Glutamatergic neuron (in vitro differentiated cells): Measurements from ENCODE around the gene TFF3. TPM values are rescaled to one million over a fixed set of nuclear protein-coding genes. Genes with fewer than 3 reads are reported as not detected.

Source experiments
- DNase-seq: peaks from one replicate; pipeline ENCODE4 v3.0.0; 2022
- H3K27ac Mint-ChIP-seq: one replicate; pipeline ENCODE4 v1.8.0; 2020; ENCODE audit warnings: mild to moderate bottlenecking, mixed read lengths, inconsistent platforms; ENCODE audit not compliant: unreplicated experiment
- H3K27me3 Mint-ChIP-seq: one replicate; pipeline ENCODE4 v1.8.0; 2020; ENCODE audit warnings: mild to moderate bottlenecking, moderate library complexity, mixed read lengths, inconsistent platforms; ENCODE audit not compliant: unreplicated experiment
- H3K36me3 Mint-ChIP-seq: one replicate; pipeline ENCODE4 v1.8.0; 2020; ENCODE audit warnings: mild to moderate bottlenecking, mixed read lengths, inconsistent platforms; ENCODE audit not compliant: unreplicated experiment
- H3K4me1 Mint-ChIP-seq: one replicate; pipeline ENCODE4 v1.8.0; 2020; ENCODE audit warnings: mild to moderate bottlenecking, low read depth, mixed read lengths, inconsistent platforms; ENCODE audit not compliant: unreplicated experiment
- H3K4me3 Mint-ChIP-seq: one replicate; pipeline ENCODE4 v1.8.0; 2020; ENCODE audit warnings: mild to moderate bottlenecking, mixed read lengths, inconsistent platforms; ENCODE audit not compliant: unreplicated experiment
- H3K9me3 Mint-ChIP-seq: one replicate; pipeline ENCODE4 v1.8.0; 2020; ENCODE audit warnings: mild to moderate bottlenecking, moderate library complexity, mixed read lengths, inconsistent platforms; ENCODE audit not compliant: unreplicated experiment
- total RNA-seq: library from RNA; stranded (reverse); fragmentation: NEBNext Ultra II Directional; extraction: Animal tissue kit (Norgen Biotek cat#: 25700); gene quantifications from one replicate; pipeline ENCODE4 v1.2.1, GENCODE V29; 2021; ENCODE audit not compliant: unreplicated experiment
- TF ChIP-seq, protein P1 (sequence below): fragments of 200-600 bp; sonication (generic); IDR thresholded peaks from one replicate; pipeline ENCODE4 v1.5.0; 2021; ENCODE audit not compliant: partially characterized antibody, unreplicated experiment

TFF3 gene
- total RNA-seq, 1 donor from 2014 or later: not detected

DNA sequence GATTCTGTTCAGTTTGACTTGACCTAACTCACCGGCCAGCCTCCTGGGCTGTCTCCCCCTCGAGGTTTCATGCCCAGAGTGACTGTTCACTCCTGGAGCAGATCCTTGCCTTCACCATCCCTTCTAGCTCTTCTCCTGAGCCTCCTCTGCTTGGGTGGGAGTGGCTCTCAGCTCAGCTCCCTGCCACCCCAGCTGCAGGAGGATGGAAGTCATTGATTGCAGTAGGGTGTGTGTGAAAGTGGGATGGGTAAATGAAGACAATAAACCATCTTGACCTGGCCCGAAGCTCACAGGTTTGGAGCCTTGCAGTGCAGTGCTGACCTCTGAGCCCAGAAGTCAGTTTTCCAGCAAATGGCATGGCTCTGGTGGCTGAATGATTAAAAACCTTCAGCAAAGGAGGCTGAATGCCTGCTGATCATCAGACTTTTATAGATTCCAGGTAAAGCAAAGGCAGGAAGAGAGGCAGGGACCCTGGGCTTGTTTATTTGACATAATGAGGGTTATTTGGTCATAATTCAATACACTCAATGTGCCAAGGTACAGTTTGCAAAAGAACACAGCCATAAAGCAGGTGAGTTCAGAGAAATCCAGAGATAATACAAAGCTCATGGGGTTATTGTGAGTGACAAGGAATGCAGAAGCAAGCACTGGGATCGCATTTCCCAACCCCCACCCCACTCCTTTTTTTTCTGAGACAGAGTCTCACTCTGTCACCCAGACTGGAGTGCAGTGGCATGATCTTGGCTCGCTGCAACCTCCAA is 17.5 kb upstream of the TFF3 start:
- Mint-ChIP-seq H3K4me3 (no peak overlapping the region), H3K36me3 (peaks cover 22% of the 10 kb centered on the region), H3K9me3 (no peaks in the 10 kb centered on the region), H3K27me3 (no peaks in the 10 kb centered on the region), H3K27ac (no peak overlapping the region), H3K4me1 (peaks cover 3% of the 10 kb centered on the region)
- TF ChIP-seq, protein P1, sequence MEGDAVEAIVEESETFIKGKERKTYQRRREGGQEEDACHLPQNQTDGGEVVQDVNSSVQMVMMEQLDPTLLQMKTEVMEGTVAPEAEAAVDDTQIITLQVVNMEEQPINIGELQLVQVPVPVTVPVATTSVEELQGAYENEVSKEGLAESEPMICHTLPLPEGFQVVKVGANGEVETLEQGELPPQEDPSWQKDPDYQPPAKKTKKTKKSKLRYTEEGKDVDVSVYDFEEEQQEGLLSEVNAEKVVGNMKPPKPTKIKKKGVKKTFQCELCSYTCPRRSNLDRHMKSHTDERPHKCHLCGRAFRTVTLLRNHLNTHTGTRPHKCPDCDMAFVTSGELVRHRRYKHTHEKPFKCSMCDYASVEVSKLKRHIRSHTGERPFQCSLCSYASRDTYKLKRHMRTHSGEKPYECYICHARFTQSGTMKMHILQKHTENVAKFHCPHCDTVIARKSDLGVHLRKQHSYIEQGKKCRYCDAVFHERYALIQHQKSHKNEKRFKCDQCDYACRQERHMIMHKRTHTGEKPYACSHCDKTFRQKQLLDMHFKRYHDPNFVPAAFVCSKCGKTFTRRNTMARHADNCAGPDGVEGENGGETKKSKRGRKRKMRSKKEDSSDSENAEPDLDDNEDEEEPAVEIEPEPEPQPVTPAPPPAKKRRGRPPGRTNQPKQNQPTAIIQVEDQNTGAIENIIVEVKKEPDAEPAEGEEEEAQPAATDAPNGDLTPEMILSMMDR: no peak
- DNase-seq: no peak

DNA sequence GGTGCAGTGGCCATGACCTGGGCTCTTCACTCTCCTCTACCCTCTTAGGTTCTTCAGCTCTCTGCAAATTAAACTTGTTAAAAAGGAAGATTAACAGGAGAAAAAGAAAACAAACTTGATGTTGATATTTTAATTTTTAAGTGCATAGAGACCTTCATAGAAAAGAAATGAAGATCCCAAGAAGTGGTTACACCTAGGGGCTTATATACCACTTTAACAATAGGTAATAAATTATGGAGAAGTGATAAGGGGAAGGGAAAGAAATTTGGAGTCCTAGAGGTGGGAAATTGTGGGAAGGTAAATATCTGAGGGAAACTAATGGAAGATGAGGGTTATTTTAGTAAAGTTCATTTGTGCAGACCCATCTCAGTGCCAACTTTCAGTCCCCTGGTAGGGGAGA is 16.5 kb upstream of the TFF3 start:
- peaks cover 22% of the 10 kb centered on the region for H3K36me3 Mint-ChIP-seq
- TF ChIP-seq, protein P1: no peak
- H3K4me3 Mint-ChIP-seq: no peak overlapping the region
- H3K4me1 Mint-ChIP-seq: no peaks in the 10 kb centered on the region
- no peak for DNase-seq
- no peak overlapping the region for H3K27ac Mint-ChIP-seq
- no peaks in the 10 kb centered on the region for H3K9me3 Mint-ChIP-seq
- H3K27me3 Mint-ChIP-seq: no peaks in the 10 kb centered on the region

DNA sequence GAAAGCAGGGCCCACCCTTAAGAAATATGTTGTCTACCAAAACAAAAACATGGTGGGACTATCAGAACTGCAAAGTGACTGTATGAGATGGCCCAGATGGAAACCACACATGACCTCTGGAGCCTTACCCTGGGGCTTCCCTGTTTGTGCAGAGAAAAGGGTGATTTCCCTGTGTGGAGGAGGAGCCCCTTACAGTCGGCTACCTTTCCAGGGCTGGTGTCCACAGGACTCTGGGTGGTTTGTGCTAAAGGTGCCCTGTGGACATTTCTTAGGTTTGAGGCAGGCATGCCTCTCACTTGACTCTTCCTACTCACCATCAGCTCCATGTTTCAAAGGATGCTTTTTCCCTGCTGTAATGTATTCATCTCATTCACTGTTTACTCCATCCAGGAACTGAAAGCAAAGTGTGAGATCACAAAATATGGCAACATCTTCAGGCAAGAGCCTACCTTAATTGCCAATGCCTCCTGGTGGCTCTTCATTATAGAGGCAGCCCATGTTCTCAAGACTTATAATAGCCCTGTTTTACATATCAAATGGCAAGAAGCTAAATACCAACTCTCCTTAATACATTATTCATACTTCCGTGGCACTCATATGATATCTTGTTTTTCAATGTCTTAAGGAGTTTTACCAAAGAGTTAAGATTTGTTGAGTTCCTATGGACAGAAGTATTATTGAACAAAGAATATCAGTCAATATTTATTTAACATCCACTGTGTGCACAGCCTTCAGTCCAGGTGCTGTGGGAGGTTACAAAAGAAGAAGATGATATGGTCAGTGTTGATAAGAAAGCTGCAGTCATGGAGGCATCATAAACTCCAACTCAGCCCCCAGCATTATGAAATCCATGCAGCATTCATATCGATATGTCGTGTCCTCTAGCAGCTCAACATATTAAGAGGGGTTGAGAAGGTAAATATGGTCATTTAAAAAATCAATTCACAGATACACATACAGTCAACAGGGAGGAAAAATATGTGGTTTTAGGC is 15.5 kb upstream of the TFF3 start:
- H3K36me3 Mint-ChIP-seq: peaks cover 22% of the 10 kb centered on the region
- no peak overlapping the region for H3K4me3 Mint-ChIP-seq
- DNase-seq: no peak
- TF ChIP-seq, protein P1: no peak
- no peaks in the 10 kb centered on the region for H3K4me1 Mint-ChIP-seq
- no peaks in the 10 kb centered on the region for H3K27me3 Mint-ChIP-seq
- no peaks in the 10 kb centered on the region for H3K9me3 Mint-ChIP-seq
- H3K27ac Mint-ChIP-seq: no peak overlapping the region

DNA sequence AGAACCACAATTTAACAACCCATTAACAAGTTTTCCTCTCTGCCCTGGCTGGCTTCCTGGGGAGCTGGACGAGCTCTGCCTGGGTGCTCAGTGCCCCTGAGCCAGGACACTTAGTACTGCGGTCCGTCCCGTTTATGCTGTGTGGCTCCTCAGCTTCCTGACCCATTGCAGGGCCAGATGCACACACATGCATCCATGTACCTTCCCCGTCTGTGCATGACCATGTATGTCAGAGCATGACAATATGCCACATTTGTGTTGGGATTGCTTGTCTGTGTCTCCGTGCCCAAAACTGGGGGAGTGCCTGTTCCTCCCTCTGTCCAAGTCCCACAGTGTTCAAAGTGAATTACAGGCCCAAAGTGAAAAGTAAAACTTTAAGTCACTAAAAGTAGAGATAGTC is 9.7 kb upstream of the TFF3 start:
- Mint-ChIP-seq H3K9me3 (peaks cover 2% of the 10 kb centered on the region), H3K4me1 (peaks cover 3% of the 10 kb centered on the region), H3K27ac (no peak overlapping the region), H3K36me3 (no peaks in the 10 kb centered on the region), H3K4me3 (no peak overlapping the region), H3K27me3 (peaks cover 2% of the 10 kb centered on the region)
- DNase-seq: no peak
- TF ChIP-seq, protein P1: no peak
